IPS-NIHi7 (cell line): ENCODE data around the gene EPHB1.

Source experiments
- DNase-seq: peaks from one replicate; pipeline ENCODE4 v3.0.0; 2012; ENCODE audit warnings: mixed read lengths; ENCODE audit errors: extremely low spot score

Gene EPHB1

DNA sequence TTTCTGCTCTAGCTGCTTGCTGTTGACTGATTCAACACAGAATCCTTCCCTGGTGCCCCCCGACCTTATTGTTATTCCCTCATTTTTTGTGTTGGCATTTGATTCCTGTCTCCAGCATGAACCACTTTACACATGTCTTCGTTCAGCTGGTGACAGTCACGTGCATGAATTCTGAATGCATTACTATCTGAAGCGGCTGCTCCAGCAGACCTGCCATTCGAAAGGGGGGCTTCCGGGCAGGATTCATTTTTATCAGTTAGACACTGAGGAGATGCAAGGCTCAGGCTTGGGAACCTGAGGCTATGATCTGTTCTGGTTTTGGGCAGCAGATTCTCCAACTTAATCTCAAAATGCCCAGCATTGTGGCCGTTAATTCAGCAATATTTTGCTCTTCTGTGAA lies 336.2 kb downstream of the EPHB1 start:
- DNase-seq: no peak

DNA sequence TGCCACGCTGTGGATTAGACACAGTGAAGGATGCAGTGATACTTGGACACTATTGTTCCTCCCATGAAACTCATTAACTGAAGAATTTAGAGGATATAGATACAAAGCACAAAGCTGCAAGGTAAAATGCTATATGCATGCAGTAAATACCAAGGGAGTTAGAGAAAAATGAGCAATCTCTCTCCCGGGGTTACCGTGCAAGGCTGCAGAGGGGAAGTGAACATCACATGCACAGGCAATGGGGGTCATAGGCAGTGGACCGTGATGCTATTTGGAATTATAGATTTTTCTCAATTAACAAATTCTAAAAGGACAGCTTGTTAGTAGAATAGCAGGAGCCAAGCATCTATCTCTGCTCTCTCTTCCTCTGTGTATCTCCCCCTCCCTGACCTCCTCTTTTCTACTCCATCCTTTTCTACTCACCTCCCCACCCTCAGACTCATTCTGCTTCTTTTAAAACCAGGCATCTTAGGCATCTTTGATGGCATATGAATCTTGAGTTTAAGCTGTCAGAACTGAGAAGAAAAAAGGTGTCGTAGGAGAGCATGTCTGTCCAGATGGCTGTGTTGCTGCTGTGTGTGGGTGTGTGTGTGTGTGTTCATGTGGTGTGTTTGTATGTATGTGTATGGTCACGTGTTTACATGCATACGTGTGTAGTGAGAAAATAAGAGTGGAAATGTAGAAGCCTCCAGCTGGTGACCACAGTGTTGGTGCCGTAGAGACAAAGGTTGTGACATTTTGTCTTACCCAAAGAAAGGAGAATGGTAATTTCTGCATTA lies 339.0 kb downstream of the EPHB1 start:
- DNase-seq: no peak

DNA sequence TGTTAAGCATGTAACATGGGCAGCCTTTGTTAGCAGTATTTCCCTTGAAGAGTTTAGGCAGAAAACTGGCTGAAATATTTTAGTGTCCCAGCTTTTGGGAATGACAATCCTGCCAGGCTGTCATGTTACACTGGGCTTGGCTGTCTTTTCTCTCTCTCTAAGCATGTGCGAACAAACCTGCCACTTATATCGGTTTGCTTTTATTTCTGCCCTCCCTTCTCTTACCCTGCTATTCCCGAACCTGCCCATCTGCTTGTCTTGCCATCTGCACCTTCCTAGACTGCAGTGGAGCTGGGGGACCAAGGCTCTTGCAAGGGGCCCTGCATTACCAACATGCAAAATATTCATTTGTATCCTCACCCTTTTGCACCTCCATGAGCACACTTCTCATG lies 339.6 kb downstream of the EPHB1 start:
- no peak for DNase-seq

DNA sequence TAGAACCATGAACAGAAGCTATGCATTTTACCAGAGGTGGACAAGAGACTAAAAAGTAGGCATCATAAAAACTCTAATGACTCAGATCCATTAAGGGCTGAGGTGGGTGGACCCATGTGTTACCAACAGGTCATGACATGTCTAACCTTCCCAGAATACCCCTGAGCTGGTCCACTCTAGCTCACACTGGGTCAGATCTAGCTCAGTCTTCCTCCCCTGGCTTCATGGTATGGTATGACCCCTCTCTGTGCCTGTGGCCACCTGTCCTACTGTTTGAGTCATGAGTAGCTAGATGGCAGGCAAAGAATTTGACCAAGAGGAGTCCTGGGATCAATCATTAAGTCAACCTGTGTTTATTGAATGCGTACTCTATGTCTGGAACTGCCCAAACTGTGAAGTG lies 340.4 kb downstream of the EPHB1 start:
- no peak for DNase-seq

DNA sequence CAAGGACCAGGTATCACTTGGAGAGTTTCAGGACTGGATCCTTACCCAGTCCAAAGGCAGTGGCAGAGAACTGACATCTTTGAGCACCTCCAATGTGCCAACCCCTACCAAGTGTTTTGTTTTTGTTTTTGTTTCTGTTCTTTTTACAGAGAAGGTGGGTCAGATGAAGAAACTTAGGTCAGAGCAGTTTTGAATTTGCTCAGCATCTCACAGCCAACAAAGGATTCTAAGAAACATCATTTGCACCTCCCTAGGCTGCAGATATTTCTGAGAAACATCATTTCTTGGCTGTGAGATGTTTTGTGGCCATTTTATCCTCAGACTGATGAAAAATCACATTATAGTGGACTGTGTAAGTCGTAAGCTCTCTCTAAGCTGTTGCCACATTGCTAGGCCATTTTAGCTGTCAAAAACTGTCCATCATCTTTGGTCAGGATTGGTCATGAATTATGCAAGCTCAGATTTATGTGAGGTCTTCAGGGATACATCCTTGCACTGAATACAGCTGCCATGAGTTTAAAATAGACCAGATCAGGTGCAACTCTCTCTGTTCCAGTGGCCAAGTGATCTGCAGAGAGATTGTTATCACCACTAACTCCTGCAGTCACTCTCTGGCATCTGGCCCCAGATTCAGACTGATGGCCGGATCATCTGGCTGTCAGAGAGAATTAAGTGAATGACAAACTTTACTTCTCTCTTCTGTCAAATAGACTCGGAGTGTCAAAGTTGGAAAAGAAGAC lies 341.5 kb downstream of the EPHB1 start:
- DNase-seq: no peak

DNA sequence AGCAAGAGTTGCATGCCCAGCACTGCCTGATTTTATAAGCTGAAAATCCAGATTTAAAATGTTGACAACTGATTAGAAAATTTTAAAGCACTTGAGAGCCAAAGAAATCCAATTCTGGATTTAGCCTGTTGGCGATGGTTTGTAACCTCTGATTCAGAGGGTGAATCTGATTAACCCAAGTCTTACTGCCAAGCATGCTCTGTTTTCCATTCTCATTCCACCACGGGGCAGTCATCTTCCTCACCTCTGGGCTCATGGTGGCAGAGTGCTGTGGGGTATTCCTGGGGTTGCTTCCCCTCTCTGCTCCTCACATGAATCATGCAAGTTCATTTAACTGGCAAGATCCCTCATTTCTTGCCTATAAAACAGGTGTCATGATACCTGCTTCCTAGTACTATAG lies 342.2 kb downstream of the EPHB1 start:
- no peak for DNase-seq

DNA sequence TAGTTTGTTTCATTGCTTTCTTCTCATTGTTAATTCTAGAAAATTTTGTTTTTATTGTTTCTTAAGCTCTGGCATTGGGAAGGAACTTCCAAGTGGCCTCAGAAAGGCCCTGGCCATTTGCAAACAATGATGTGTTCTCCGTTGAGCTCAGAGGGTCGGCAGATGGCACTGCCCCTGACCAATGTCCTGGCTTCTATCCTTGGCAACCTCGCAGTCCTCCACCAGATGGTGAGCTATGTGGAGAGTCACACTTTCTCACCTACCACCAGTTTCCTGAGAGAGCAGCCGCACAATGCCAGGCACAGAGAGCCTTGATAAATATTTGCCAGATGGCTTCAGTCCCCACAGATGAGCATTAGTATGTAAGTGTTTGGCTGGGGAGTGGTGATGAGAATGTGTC lies 343.7 kb downstream of the EPHB1 start:
- no peak for DNase-seq

DNA sequence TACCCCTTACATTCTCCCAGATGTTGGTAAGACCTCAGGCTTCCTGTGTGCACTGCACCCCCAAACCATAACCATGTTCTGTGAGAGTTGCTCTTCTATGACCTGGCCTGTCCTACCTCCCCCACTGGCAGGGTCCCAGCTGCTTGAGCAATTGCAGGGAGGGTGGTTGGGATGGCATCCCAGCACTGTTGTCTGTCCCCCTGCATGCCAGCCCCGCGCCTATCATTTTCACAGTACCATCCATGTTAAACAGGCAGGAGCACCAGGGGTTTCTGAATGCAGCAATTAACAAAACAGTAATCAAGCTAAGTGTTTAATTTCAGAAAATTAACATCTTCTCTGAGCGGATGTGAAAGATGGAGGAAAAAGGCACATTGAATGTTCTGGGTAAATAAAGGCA lies 345.5 kb downstream of the EPHB1 start:
- DNase-seq: no peak

DNA sequence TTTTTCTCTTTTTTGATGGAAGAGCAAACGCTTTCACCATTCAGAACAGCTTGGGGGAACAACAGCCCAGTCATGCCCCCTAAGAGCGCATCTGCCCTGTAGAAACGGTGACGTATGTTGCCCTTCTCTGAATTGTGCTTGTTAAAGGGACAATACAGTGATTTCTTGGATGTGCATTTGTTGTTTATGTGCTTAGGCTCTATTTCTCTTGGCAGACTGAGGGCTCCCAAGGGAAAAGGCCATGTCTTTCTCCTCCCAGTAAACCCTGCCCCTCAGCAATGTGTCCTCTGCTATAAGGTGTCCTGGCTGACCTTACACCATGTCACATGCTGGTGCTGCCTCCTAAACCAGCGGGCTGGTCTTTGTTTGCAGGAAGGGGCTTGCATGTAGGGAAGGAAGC lies 346.1 kb downstream of the EPHB1 start:
- no peak for DNase-seq

DNA sequence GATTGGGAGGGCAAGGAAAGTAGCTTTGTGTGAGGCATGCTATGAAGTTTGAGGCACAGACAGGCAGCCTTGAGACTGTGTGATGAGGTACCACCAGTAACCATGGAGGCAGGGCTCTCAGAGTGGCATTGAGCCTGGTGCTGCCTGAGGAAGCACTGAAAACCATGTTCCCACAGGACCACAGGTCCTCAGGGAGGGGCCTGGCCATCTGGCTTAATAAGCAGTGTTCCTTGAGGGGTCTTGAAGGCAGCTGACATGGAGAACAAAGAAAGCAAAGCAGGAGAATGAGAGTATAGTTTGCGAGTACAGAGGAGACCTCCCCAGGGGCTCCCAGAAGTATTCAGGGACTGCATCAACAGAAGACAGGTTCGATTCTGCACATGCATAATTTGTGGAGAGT lies 346.6 kb downstream of the EPHB1 start:
- no peak for DNase-seq

DNA sequence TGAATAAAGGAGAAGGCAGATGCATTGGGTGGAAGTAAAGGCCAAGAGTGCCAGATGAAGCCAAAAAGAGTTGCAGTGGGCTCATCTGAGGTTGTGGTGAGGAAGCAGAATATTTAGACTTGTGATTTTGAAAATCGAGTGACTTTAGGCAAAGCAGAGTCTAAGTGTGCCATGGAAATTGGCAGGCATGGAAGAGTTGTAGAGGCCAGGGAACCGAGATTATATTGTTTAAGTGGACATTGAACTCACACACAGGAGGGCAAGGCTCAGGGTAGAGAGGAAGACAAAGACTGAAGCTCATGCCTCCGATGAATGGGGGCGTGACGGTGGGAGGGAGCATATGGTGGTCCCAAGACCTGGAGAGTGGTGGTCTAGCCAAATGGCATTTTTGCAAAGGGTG lies 347.5 kb downstream of the EPHB1 start:
- DNase-seq: no peak

DNA sequence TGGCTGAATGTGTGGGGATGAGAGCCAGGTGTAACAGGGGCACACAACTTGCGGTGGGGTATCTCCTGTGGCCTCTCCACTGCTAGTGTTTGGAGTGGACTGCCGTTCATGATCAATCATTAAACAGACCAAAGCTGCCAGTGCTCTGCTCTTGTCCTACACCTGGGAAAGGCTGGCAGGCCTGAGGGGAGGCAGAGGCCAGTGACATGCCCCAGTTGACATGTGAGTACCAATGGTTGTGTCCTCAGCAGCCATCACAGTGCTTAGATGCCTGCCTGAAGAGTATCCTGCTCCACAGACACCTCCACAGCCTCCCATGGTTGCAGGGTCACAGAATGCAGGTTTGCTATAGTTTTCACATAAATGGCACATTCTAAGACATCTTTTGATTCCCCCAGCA lies 348.4 kb downstream of the EPHB1 start:
- DNase-seq: no peak

DNA sequence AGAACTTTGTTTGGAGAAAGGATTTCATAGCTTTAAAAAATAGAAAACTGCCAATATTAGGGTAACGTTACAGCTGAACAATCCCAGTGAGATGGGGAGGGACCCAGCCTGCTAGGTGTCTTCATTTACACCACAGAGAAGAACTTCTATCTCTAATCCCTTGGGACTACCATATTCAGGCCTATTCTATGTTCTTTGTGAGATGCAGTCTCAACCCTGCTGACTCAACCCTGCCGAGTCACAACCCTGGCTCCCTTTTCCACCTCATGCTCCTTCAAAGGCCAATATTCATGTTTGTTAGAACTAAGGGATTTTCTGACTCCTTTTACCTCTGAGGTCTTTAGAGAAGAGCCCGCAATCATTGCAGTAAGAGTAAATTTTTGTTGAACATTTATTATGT lies 350.5 kb downstream of the EPHB1 start:
- no peak for DNase-seq

DNA sequence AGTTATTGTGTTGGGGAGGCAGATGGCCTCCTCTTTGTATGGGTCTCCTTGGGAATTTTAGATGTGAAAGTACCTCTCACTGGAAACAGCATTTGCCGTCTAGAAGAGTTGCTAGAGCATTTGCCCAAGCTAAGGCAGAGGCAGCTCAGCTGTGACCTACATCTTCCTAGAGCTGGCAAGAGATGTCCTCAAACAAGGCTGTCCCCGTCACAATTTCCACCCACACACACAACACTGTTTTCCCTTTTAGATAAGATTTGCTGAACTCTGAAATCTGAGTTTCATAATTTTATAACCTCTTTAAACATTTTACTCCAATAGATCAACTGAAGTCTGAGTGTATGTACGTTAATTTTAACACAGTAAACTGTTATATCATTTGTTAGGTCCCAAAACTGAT lies 352.6 kb downstream of the EPHB1 start:
- DNase-seq: no peak

DNA sequence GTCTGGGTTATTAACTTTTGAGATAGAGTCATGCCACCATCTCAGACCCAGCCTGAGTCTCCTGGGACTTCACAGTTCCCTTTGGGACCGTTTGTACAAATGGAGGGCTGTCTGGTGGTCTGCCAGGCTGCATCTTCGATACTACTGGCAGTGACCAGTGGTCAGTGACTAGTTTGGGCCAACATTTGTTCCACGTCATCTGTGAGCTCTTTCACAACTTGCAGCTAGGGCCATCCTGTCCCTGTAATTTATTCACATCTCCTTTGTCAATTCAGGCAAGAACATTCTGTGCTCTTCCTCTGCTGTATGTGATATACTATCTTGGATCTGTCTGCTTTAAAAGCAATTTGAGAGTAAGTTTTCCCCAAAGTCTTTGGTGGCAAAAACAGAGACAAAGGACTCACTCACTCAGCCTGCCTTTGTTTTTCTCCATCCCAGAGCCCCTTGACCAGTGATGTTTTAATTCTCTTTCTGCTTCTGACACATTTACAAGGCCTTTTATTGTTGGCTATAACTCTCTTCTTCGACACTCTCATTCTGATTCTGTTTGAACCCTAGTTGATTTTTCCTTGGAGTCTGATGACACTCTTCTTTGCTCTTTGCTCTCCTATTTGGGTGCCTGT lies 353.4 kb downstream of the EPHB1 start:
- no peak for DNase-seq

DNA sequence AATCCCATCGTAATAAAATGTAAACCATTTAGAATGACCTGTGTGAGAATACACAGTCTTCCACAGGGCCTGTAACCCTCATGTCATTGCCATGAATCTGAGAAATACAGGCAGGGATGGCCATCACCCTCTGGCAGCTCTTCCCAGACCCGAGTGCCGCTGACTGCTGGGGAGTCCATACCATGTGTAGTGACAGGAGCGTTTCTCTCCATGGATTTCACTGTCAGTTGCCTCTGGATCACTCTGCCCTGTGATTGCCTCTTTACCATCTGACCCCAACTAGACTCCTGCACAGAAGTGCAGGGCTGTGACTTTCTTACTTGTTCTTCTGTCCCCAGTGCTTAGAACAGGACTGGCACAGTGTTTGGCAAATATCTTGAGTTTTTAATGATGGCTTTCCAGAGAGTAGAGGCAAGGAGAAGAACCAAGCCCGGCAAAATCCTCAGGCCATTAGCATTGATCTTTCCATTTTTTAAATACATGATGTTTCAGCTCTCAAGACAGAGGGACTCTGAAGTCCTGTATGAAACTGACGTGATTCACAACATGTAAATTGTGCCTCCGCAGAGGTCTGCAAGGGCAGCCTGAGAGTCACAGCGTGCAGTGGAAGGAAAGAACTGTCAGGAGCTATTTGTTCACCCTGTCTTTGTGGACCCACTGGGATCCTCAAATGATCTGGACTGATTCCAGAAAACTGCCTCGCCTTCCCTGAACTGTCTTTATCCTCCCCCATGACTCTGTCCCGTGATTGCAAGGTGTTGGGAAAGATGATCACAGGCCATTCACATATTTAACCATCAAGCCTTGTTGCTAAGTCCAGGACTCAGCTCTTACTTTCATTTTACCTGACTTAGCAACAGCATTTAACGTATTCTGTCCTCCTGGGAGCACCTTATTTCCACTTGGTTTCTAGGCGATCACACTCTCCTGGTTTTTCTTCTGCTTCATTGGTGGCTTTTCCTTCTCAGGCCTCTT lies 354.9 kb downstream of the EPHB1 start:
- no peak for DNase-seq

DNA sequence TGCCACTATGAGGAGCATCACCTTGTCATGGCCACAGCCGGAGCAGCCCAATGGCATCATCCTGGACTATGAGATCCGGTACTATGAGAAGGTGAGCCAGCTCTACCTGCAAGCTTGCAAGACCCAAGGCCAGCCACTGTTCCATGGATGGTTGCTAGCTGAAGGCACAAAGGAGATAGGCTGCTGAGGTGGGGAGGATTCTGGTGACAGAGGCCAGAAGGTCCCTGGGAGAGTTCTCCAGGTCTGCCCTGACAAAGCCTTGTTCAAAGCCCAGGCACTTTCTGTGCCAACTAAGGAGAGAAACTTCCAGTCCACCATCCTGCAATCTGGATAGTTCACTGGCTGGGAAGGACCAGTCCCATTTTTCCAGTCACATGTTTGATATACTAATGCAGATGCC lies 359.1 kb downstream of the EPHB1 start:
- no peak for DNase-seq

DNA sequence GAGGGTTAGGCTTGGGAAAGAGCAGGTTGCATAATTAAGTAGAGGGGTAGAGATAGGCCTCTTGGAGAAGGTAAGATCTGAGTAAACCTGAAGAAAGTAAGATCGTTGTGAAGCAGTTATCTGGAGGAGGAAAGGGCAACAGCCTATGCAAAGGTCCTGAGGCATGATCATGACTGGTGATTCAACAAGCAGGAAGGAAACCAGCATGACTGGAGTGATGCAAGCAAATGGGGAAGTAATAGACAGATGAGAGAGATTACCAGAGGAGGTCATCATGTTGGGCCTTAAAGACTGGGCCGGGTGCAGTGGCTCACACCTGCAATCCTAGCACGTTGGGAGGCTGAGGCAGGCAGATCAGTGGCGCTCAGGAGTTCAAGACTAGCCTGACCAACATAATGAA lies 360.2 kb downstream of the EPHB1 start:
- no peak for DNase-seq

DNA sequence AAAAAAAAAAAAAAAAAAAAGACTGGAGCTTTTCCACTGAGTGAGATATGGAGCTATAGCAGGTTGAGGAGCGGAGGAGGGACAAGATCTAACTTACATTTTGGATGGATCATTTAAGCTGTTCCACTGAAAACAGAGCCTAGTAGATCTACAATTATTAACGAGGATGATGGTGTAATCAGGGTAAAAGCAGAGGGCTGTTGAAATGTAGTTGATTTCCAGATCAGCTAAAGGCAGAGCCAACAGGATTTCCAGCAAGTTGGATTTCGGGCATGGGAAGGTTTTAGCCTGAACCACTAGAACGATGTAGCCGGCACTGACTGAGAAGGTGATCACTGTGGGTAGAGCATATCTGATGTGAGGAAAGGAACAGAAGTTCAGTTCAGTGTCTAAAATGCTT lies 360.7 kb downstream of the EPHB1 start:
- DNase-seq: no peak

DNA sequence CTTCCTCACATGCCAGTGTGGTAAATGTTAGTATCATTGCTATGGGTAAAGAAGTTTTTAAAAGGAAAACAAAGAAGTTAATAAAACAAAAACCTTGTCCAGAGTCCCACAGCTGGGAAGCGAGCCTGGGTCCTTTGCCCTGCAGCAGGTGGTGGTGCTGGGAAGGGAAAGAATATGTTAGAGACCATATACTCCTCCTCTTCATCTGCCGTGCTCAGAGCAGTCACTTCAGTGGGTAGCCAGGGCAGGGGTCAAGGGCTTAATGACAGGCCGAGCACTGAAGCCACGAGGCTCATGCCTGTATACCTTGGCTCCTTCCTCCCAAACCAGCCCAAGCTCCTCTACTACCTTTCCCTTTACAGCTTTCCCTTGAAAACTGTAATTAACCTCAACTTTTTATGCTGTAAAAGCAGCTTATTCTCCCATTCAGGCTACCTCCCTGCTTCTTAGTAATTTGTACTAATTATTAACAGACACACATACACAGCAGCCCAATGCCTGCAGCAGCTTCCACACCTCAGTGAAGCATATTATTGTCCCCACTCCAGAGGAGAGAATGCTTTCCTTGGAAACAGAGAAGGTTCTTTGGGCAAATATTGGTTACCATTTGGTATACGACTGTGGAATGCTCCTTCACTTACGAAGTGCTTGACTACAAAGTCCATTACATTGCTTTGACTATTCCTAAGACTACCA lies 362.1 kb downstream of the EPHB1 start:
- DNase-seq: no peak

DNA sequence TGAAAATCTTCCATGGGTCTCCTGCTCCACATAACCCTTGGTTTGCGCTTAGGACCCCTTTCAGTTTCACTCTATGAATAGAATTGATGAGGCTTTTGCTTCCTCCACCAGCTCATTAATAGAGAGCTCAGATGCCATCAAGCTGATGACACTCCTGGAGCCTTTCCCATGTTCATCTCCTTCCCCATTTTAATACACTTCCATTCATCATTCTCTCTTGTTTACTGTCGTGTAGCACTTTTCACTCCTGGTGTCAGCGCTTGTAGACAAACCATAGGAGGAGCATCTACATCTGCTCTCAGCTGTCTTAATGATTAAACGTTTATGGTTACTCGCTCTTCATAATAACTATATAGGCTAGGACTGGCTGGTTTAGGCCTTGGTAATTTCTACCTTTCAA lies 363.5 kb downstream of the EPHB1 start:
- DNase-seq: no peak
